K562 (cell line): ENCODE measurements around the gene ARV1. TPM values are rescaled to one million over a fixed set of nuclear protein-coding genes. Genes with fewer than 3 reads are reported as not detected.

ENCODE experiments used
- ARID2 ChIP-seq: fragments of 450-650 bp; IDR thresholded peaks from 2 replicates; pipeline ENCODE4 v1.6.1; 2017; ENCODE audit warnings: antibody characterized with exemption, mild to moderate bottlenecking
- CHD1 ChIP-seq: fragments of 200-600 bp; sonication (generic); IDR thresholded peaks from one replicate; pipeline ENCODE4 v1.6.1; 2012; ENCODE audit warnings: mild to moderate bottlenecking, moderate library complexity, low read length, inconsistent platforms
- DMBX1 ChIP-seq: fragments of 250-450 bp; sonication (Bioruptor Pico); IDR thresholded peaks from 2 replicates; pipeline ENCODE4 v1.8.0; 2022; ENCODE audit warnings: inconsistent platforms, mild to moderate bottlenecking, moderate library complexity, borderline replicate concordance
- FOS ChIP-seq: IDR thresholded peaks from 3 replicates; pipeline ENCODE4 v1.6.1; 2011; ENCODE audit not compliant: insufficient read length; ENCODE audit errors: extremely low read depth
- FOXK1 ChIP-seq: sonication (generic); formaldehyde crosslinking; IDR thresholded peaks from 2 replicates; pipeline ENCODE4 v1.8.0; 2022; ENCODE audit warnings: missing genetic modification reagents, mild to moderate bottlenecking, borderline replicate concordance
- GTF2F1 ChIP-seq: IDR thresholded peaks from 2 replicates; pipeline ENCODE4 v1.6.1; 2011; ENCODE audit warnings: low read depth, low read length, improper control_type of control experiment
- MAFK ChIP-seq: IDR thresholded peaks from 2 replicates; pipeline ENCODE4 v1.6.1; 2011; ENCODE audit warnings: low read length, improper control_type of control experiment
- NCOA4 ChIP-seq: fragments of 450-650 bp; IDR thresholded peaks from 2 replicates; pipeline ENCODE4 v1.6.1; 2018; ENCODE audit warnings: mild to moderate bottlenecking; ENCODE audit not compliant: partially characterized antibody
- PHF21A ChIP-seq: fragments of 450-650 bp; IDR thresholded peaks from 2 replicates; pipeline ENCODE4 v1.6.1; 2017; ENCODE audit warnings: low read depth, borderline replicate concordance
- PTBP1 ChIP-seq: fragments of 200-400 bp; formaldehyde crosslinking; IDR thresholded peaks from 2 replicates; pipeline ENCODE4 v1.6.1; 2017; ENCODE audit warnings: low read depth, low read length
- ZKSCAN8 ChIP-seq: fragments of 200-800 bp; sonication (Bioruptor generic); IDR thresholded peaks from 2 replicates; pipeline ENCODE4 v1.6.1; 2016; ENCODE audit warnings: missing genetic modification characterization, missing compliant biosample characterization
- ZNF408 ChIP-seq: fragments of 250-450 bp; sonication (Bioruptor Pico); IDR thresholded peaks from 2 replicates; pipeline ENCODE4 v1.4.0; 2020; ENCODE audit warnings: low read depth, mild to moderate bottlenecking, moderate library complexity
- ZNF699 ChIP-seq: fragments of 250-450 bp; sonication (Bioruptor Pico); IDR thresholded peaks from 2 replicates; pipeline ENCODE4 v1.8.0; 2021; ENCODE audit warnings: mild to moderate bottlenecking, moderate library complexity; ENCODE audit not compliant: insufficient replicate concordance
- ZZZ3 ChIP-seq: fragments of 450-650 bp; IDR thresholded peaks from 2 replicates; pipeline ENCODE4 v1.6.1; 2016; ENCODE audit warnings: antibody characterized with exemption, mild to moderate bottlenecking, moderate library complexity
- polyA plus RNA-seq, 8 experiments: library from polyadenylated mRNA; depleted of rRNA in 4 of 8; stranded (reverse) in 5 of 8; unstranded in 3 of 8; fragments of >200 nt; fragmentation: Nextera tagmentation in 2 of 8; fragmentation: Illumina TruSeq in 1 of 8; extraction: Ambion mirVana in 2 of 8; extraction: Trizol in 1 of 8; gene quantifications; 2 replicates each; pipeline versions ENCODE4 v1.2.1 to v1.2.3, GENCODE V29; 2011 to 2014; ENCODE audit warnings: inconsistent platforms in 1 of 8, missing spikeins in 1 of 8
- total RNA-seq, 7 experiments: library from RNA; depleted of rRNA in 6 of 7; stranded (reverse); fragments of >200 nt in 6 of 7; fragmentation: Illumina TruSeq in 2 of 7; extraction: Trizol in 2 of 7; gene quantifications; 2 replicates each; pipeline versions ENCODE4 v1.2.1 to v1.2.3, GENCODE V29; 2011 to 2021; ENCODE audit warnings: low replicate concordance in 1 of 7
- TF ChIP-seq, protein P1 (sequence below): sonication (generic); formaldehyde crosslinking; IDR thresholded peaks from 2 replicates; pipeline ENCODE4 v1.8.0; 2023; ENCODE audit warnings: mild to moderate bottlenecking, missing genetic modification reagents
- TF ChIP-seq, protein P2 (sequence below): fragments of 250-450 bp; sonication (Bioruptor Pico); IDR thresholded peaks from 2 replicates; pipeline ENCODE4 v1.8.0; 2022; ENCODE audit warnings: inconsistent platforms, mild to moderate bottlenecking, moderate library complexity, borderline replicate concordance
- TF ChIP-seq, protein P3 (sequence below): sonication (generic); formaldehyde crosslinking; IDR thresholded peaks from 2 replicates; pipeline ENCODE4 v1.8.0; 2022; ENCODE audit warnings: mild to moderate bottlenecking, missing genetic modification reagents
- TF ChIP-seq, protein P4 (sequence below): fragments of 450-650 bp; IDR thresholded peaks from 2 replicates; pipeline ENCODE4 v1.6.1; 2018; ENCODE audit warnings: mild to moderate bottlenecking, low read depth; ENCODE audit not compliant: partially characterized antibody
- TF ChIP-seq, protein P5 (sequence below), 2 experiments: fragments of 250-450 bp in 1 of 2; fragments of 450-650 bp in 1 of 2; sonication (Bioruptor Pico) in 1 of 2; IDR thresholded peaks; 2 replicates each; pipeline versions ENCODE4 v1.6.1 to v1.8.0; 2016 to 2021; ENCODE audit warnings: mild to moderate bottlenecking in 2 of 2, moderate library complexity in 2 of 2, missing compliant biosample characterization in 1 of 2, missing genetic modification characterization in 1 of 2

ARV1 gene
- total and polyA plus RNA-seq, 9 of the 15 experiments (the other 6 are each of a cell fraction or from before 2014, with no cell fraction given) = 54.8 to 139 (median 74.0) TPM

DNA sequence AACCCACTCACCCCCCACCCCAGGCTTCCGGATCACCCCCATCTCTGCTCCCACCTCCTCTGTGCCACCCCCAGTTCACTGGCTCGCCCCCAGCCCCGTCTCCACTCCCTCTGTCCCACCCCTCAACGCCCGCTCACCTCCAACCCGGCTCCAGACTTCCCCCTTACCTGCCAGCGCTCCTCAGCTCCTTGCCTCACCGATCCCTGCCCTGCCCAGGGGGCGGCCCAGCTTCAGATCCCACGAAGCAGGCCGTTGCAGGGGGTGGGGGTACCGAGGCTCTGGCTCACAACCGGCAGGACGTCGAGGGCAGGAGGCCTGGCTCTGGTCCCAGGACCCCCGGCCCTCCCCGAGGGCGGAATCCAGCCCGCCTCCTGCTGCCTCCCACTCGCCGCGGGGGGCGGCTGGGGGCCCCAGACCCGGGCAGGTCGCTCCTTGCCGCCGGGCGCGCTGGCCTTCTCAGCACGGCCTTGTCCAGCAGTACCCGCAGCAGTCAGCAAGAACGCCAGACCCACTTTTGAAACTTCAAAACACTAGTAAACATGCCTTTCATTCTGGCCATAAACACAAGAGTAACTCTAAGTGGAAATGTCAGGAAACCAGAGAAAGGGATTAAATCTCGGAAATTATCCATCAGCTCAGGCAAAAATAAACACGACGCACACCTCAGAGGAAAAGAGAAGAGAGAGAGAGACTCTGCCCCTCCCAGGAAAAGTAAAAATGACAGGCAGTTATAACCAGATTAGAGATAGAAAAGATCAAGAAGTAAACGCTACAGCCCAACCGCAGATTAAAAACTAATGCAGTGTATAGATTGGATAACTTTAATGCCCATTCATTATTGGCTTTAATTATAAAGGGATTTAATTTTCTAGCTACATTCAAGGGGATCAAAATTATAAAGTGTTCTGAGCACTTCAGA lies 62.2 kb downstream of the ARV1 start (continued):
- TF ChIP-seq PHF21A (no peak), FOS (no peak), ZNF699 (no peak), FOXK1 (CRISPR knock-in tag) (no peak), DMBX1 (0 out of 2 replicates have a peak, but pooled peaks have one; percentile 40), ARID2 (no peak), PTBP1 (no peak), MAFK (no peak), ZZZ3 (no peak), ZNF408 (CRISPR knock-in tag) (no peak), GTF2F1 (no peak), CHD1 (no peak), ZKSCAN8 (no peak), NCOA4 (no peak)
- TF ChIP-seq, protein P1, sequence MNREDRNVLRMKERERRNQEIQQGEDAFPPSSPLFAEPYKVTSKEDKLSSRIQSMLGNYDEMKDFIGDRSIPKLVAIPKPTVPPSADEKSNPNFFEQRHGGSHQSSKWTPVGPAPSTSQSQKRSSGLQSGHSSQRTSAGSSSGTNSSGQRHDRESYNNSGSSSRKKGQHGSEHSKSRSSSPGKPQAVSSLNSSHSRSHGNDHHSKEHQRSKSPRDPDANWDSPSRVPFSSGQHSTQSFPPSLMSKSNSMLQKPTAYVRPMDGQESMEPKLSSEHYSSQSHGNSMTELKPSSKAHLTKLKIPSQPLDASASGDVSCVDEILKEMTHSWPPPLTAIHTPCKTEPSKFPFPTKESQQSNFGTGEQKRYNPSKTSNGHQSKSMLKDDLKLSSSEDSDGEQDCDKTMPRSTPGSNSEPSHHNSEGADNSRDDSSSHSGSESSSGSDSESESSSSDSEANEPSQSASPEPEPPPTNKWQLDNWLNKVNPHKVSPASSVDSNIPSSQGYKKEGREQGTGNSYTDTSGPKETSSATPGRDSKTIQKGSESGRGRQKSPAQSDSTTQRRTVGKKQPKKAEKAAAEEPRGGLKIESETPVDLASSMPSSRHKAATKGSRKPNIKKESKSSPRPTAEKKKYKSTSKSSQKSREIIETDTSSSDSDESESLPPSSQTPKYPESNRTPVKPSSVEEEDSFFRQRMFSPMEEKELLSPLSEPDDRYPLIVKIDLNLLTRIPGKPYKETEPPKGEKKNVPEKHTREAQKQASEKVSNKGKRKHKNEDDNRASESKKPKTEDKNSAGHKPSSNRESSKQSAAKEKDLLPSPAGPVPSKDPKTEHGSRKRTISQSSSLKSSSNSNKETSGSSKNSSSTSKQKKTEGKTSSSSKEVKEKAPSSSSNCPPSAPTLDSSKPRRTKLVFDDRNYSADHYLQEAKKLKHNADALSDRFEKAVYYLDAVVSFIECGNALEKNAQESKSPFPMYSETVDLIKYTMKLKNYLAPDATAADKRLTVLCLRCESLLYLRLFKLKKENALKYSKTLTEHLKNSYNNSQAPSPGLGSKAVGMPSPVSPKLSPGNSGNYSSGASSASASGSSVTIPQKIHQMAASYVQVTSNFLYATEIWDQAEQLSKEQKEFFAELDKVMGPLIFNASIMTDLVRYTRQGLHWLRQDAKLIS (CRISPR knock-in tag) = no peak
- TF ChIP-seq, protein P2, sequence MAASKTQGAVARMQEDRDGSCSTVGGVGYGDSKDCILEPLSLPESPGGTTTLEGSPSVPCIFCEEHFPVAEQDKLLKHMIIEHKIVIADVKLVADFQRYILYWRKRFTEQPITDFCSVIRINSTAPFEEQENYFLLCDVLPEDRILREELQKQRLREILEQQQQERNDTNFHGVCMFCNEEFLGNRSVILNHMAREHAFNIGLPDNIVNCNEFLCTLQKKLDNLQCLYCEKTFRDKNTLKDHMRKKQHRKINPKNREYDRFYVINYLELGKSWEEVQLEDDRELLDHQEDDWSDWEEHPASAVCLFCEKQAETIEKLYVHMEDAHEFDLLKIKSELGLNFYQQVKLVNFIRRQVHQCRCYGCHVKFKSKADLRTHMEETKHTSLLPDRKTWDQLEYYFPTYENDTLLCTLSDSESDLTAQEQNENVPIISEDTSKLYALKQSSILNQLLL = no peak
- TF ChIP-seq, protein P3, sequence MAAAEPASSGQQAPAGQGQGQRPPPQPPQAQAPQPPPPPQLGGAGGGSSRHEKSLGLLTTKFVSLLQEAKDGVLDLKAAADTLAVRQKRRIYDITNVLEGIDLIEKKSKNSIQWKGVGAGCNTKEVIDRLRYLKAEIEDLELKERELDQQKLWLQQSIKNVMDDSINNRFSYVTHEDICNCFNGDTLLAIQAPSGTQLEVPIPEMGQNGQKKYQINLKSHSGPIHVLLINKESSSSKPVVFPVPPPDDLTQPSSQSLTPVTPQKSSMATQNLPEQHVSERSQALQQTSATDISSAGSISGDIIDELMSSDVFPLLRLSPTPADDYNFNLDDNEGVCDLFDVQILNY (CRISPR knock-in tag) = no peak
- TF ChIP-seq, protein P4, sequence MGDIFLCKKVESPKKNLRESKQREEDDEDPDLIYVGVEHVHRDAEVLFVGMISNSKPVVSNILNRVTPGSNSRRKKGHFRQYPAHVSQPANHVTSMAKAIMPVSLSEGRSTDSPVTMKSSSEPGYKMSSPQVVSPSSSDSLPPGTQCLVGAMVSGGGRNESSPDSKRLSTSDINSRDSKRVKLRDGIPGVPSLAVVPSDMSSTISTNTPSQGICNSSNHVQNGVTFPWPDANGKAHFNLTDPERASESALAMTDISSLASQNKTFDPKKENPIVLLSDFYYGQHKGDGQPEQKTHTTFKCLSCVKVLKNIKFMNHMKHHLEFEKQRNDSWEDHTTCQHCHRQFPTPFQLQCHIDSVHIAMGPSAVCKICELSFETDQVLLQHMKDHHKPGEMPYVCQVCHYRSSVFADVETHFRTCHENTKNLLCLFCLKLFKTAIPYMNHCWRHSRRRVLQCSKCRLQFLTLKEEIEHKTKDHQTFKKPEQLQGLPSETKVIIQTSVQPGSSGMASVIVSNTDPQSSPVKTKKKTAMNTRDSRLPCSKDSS = no peak
- TF ChIP-seq, protein P5, sequence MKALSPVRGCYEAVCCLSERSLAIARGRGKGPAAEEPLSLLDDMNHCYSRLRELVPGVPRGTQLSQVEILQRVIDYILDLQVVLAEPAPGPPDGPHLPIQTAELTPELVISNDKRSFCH (CRISPR knock-in tag; IDR thresholded peaks at IDR 0.05) = no peak
- TF ChIP-seq, protein P5 (tag; IDR thresholded peaks at IDR 0.05) = peak; percentile 21; the same call in 1 of the 2 replicates
